Esophagus mucosa (tissue), 1 donor: Measurements from ENCODE around the gene ATRNL1. TPM values are rescaled to one million over a fixed set of nuclear protein-coding genes. Genes with fewer than 3 reads are reported as not detected.

Source experiments
- ATAC-seq: fragments of 200-7000 bp; cut with Tn5 transposase; one replicate; pipeline ENCODE4 v1.9.1; 2020
- total RNA-seq: library from RNA; stranded (reverse); gene quantifications from one replicate; pipeline ENCODE4 v1.2.4, GENCODE V29; 2023
- donor health status: DM: yes; HTN: yes; CAD: no.

The ATRNL1 gene
- total RNA-seq, 1 donor from 2014 or later: 1.3 TPM

DNA sequence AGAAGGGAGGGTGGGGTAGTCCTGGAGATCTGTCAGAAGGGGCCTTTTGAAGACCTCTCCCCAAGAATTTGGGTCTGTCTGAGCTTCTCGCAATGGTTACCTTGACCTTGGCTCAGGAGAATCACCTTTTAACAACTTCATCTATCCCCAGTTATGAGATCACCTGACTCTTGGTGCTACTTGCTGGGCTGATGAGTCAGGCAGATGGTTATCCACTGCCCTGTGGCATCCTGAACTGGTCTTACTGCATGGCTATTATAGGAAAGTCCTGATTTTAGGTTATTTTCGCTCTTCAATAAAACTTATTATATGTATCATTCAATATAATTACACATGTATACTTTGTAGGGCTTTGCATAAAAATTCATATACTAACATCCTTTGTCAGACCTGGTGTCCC is 905.1 kb downstream of the ATRNL1 start:
- ATAC-seq: no peak

Other genes with a start within 250 kb of the ATRNL1 start
- gene TRUB1, start 155.2 kb upstream of the ATRNL1 start, total RNA-seq: 13.6 TPM